Astrocyte (in vitro differentiated cells and primary cell): Measurements from ENCODE around the gene TMEM59. TPM values are rescaled to one million over a fixed set of nuclear protein-coding genes. Genes with fewer than 3 reads are reported as not detected.

ENCODE experiments used
- DNase-seq: peaks from one replicate; pipeline ENCODE4 v3.0.0-alpha.2; 2010; ENCODE audit warnings: low read depth
- FAIRE-seq: peaks from 2 replicates; lab custom pipeline; 2011; peaks lifted over from hg19 to GRCh38; lab: Jason Lieb, UNC
- H2AFZ ChIP-seq: 2 replicates; pipeline ENCODE4 v1.6.0; 2012; ENCODE audit warnings: low read depth, low read length, inconsistent platforms
- H3K27ac ChIP-seq: 2 replicates; pipeline ENCODE4 v1.5.1; 2011; ENCODE audit warnings: low read depth, low read length, inconsistent platforms
- H3K27me3 ChIP-seq: 2 replicates; pipeline ENCODE4 v1.6.0; 2011; ENCODE audit warnings: low read length, inconsistent platforms; ENCODE audit not compliant: insufficient read depth
- H3K36me3 ChIP-seq: 2 replicates; pipeline ENCODE4 v1.5.1; 2011; ENCODE audit warnings: low read length, inconsistent platforms; ENCODE audit not compliant: insufficient read depth
- H3K4me1 ChIP-seq: 2 replicates; pipeline ENCODE4 v1.5.1; 2011; ENCODE audit warnings: low read length, inconsistent platforms; ENCODE audit not compliant: insufficient read depth
- H3K4me2 ChIP-seq: 2 replicates; pipeline ENCODE4 v1.6.0; 2012; ENCODE audit warnings: low read length, inconsistent platforms
- H3K4me3 ChIP-seq: 2 replicates; pipeline ENCODE4 v1.5.1; 2011; ENCODE audit warnings: low read depth, mild to moderate bottlenecking, low read length, inconsistent platforms; ENCODE audit not compliant: insufficient read depth
- H3K79me2 ChIP-seq: 2 replicates; pipeline ENCODE4 v1.6.0; 2012; ENCODE audit warnings: mild to moderate bottlenecking, low read length, inconsistent platforms; ENCODE audit not compliant: insufficient read depth
- H3K9ac ChIP-seq: 2 replicates; pipeline ENCODE4 v1.6.0; 2012; ENCODE audit warnings: mild to moderate bottlenecking, low read length, inconsistent platforms
- H3K9me3 ChIP-seq: 2 replicates; pipeline ENCODE4 v1.5.1; 2012; ENCODE audit warnings: low read depth, mild to moderate bottlenecking, low read length, inconsistent platforms; ENCODE audit not compliant: insufficient read depth
- H4K20me1 ChIP-seq: 2 replicates; pipeline ENCODE4 v1.6.0; 2012; ENCODE audit warnings: low read length, inconsistent platforms; ENCODE audit not compliant: insufficient read depth
- H3K27ac Mint-ChIP-seq: one replicate; pipeline ENCODE4 v1.8.0; 2021; ENCODE audit warnings: mild to moderate bottlenecking, mixed read lengths; ENCODE audit not compliant: unreplicated experiment
- H3K27me3 Mint-ChIP-seq: one replicate; pipeline ENCODE4 v1.8.0; 2021; ENCODE audit warnings: low read depth, mixed read lengths; ENCODE audit not compliant: unreplicated experiment
- H3K36me3 Mint-ChIP-seq: one replicate; pipeline ENCODE4 v1.8.0; 2021; ENCODE audit warnings: low read depth, mixed read lengths; ENCODE audit not compliant: unreplicated experiment
- H3K4me1 Mint-ChIP-seq: one replicate; pipeline ENCODE4 v1.8.0; 2021; ENCODE audit warnings: low read depth, mixed read lengths; ENCODE audit not compliant: unreplicated experiment
- H3K4me3 Mint-ChIP-seq: one replicate; pipeline ENCODE4 v1.8.0; 2021; ENCODE audit warnings: mild to moderate bottlenecking, moderate library complexity, mixed read lengths; ENCODE audit not compliant: unreplicated experiment
- H3K9me3 Mint-ChIP-seq: one replicate; pipeline ENCODE4 v1.8.0; 2021; ENCODE audit warnings: mild to moderate bottlenecking, mixed read lengths; ENCODE audit not compliant: unreplicated experiment
- CTCF ChIP-seq: IDR thresholded peaks from 2 replicates; pipeline ENCODE4 v1.5.1; 2011; ENCODE audit warnings: low read depth, mild to moderate bottlenecking, inconsistent platforms, low read length, moderate library complexity; ENCODE audit not compliant: insufficient read depth
- EZH2 ChIP-seq: IDR thresholded peaks from 2 replicates; pipeline ENCODE4 v1.6.1; 2012; ENCODE audit warnings: mild to moderate bottlenecking, low read length, inconsistent platforms; ENCODE audit not compliant: insufficient read depth
- microRNA-seq: library from miRNA; unstranded; fragments of <30 nt; microRNA quantifications from one replicate; pipeline ENCODE4 v1.2.0, GENCODE V29; 2020
- total RNA-seq: library from RNA; stranded (reverse); gene quantifications from 2 replicates; pipeline ENCODE4 v1.2.1, GENCODE V29; 2021

Gene TMEM59
- total RNA-seq, 1 donor from 2014 or later, result 315 TPM

- H3K4me3 ChIP-seq, result no peak overlapping the region
- H3K4me3 Mint-ChIP-seq, result no peak overlapping the region
- no peaks in the 10 kb centered on the region for H3K9me3 Mint-ChIP-seq
- FAIRE-seq, result no peak
- peaks cover 5% of the 10 kb centered on the region for H3K4me1 ChIP-seq
- TF ChIP-seq EZH2, result no peak
- TF ChIP-seq CTCF, result no peak
- no peaks in the 10 kb centered on the region for H3K27me3 ChIP-seq
- H3K9ac ChIP-seq, result no peak overlapping the region
- H3K27ac Mint-ChIP-seq, result no peak overlapping the region
- H3K27me3 Mint-ChIP-seq, result peaks cover 4% of the 10 kb centered on the region
- H3K4me2 ChIP-seq, result no peak overlapping the region
- no peak for DNase-seq
- H3K36me3 ChIP-seq, result no peaks in the 10 kb centered on the region
- H3K79me2 ChIP-seq, result no peaks in the 10 kb centered on the region
- H2AFZ ChIP-seq, result no peak overlapping the region
- H3K27ac ChIP-seq, result no peak overlapping the region
- H4K20me1 ChIP-seq, result no peaks in the 10 kb centered on the region
- H3K36me3 Mint-ChIP-seq, result peaks cover 5% of the 10 kb centered on the region
- peaks cover 17% of the 10 kb centered on the region for H3K4me1 Mint-ChIP-seq
- H3K9me3 ChIP-seq, result no peaks in the 10 kb centered on the region
These were observed 71.8 kb downstream of the TMEM59 start for GRCh38 chr1:53981220-53981619.

- Mint-ChIP-seq H3K9me3 (no peaks in the 10 kb centered on the region), H3K36me3 (peaks cover 10% of the 10 kb centered on the region), H3K27ac (no peak overlapping the region), H3K27me3 (peaks cover 4% of the 10 kb centered on the region), H3K4me3 (no peak overlapping the region), H3K4me1 (peaks cover 17% of the 10 kb centered on the region)
- Histone ChIP-seq H3K4me2 (no peak overlapping the region), H3K36me3 (no peaks in the 10 kb centered on the region), H3K9ac (no peak overlapping the region), H3K79me2 (no peaks in the 10 kb centered on the region), H4K20me1 (no peaks in the 10 kb centered on the region), H3K27ac (no peak overlapping the region), H3K27me3 (no peaks in the 10 kb centered on the region), H3K9me3 (no peaks in the 10 kb centered on the region), H3K4me1 (peaks cover 5% of the 10 kb centered on the region), H3K4me3 (no peak overlapping the region), H2AFZ (no peak overlapping the region)
- FAIRE-seq (no peak), DNase-seq (no peak)
- no peak for TF ChIP-seq EZH2
- TF ChIP-seq CTCF, result no peak
These were observed 73.1 kb downstream of the TMEM59 start for GRCh38 chr1:53979712-53980450.

Small RNA genes lying within 50 kb of the gene (microRNA-seq; reads per million reads assigned to microRNA genes)
- 4.1 reads per million, percentile 15 among the genes with 10 or more reads in this experiment for gene MIR4781

Other genes starting within 250 kb of the TMEM59 start
- gene NDC1, start 214.9 kb downstream of the TMEM59 start, total RNA-seq, result 14.1 and 14.8 TPM in 2 replicates
- 27.1 and 27.5 TPM in 2 replicates for gene YIPF1, start 163.4 kb downstream of the TMEM59 start, total RNA-seq
- gene DIO1, start 159.0 kb downstream of the TMEM59 start, total RNA-seq, result not detected in 2 replicates
- 25.7 and 29.4 TPM in 2 replicates for gene IFT25, start 107.5 kb downstream of the TMEM59 start, total RNA-seq
- gene LRRC42, start 106.9 kb downstream of the TMEM59 start, total RNA-seq, result 51.1 and 54.6 TPM in 2 replicates
- gene LDLRAD1, start 35.0 kb downstream of the TMEM59 start, total RNA-seq, result not detected in 2 replicates
- gene TCEANC2, start 404 bp upstream of the TMEM59 start, total RNA-seq, result 3.7 and 4.6 TPM in 2 replicates
- gene CDCP2, start 99.8 kb upstream of the TMEM59 start, total RNA-seq, result not detected in 2 replicates
- 3.9 TPM in 2 replicates for gene CYB5RL, start 146.8 kb upstream of the TMEM59 start, total RNA-seq
- gene MRPL37, start 147.0 kb upstream of the TMEM59 start, total RNA-seq, result 80.0 and 81.4 TPM in 2 replicates